Lower lobe of right lung (tissue), 2 donors: ENCODE data around the gene STEAP1B. TPM values are rescaled to one million over a fixed set of nuclear protein-coding genes. Genes with fewer than 3 reads are reported as not detected.

Experiments
- ATAC-seq, 2 donors: fragments of 200-7000 bp; cut with Tn5 transposase; one replicate each; pipeline ENCODE4 v1.9.1; 2020 to 2022; ENCODE audit warnings: mild to moderate bottlenecking in 2 of 2, moderate library complexity in 2 of 2
- DNase-seq: peaks from one replicate; pipeline ENCODE4 v3.0.0-alpha.2; 2020
- H3K27ac ChIP-seq: fragments of 200-600 bp; one replicate; pipeline ENCODE4 v1.8.0; 2022
- H3K27me3 ChIP-seq: fragments of 200-600 bp; one replicate; pipeline ENCODE4 v1.8.0; 2022; ENCODE audit warnings: low read depth
- H3K36me3 ChIP-seq: fragments of 200-600 bp; one replicate; pipeline ENCODE4 v1.8.0; 2022; ENCODE audit warnings: mild to moderate bottlenecking
- H3K4me1 ChIP-seq: fragments of 200-600 bp; one replicate; pipeline ENCODE4 v1.8.0; 2022
- H3K4me3 ChIP-seq: fragments of 200-600 bp; one replicate; pipeline ENCODE4 v1.8.0; 2022; ENCODE audit warnings: mild to moderate bottlenecking
- H3K9me3 ChIP-seq: fragments of 200-600 bp; one replicate; pipeline ENCODE4 v1.8.0; 2022
- intact Hi-C: fragments of 100-400 bp; cut with DNase I; formaldehyde crosslinking; loops from one replicate; pipeline ENCODE4 v1.11.0; 2022
- total RNA-seq: library from RNA; stranded (reverse); fragmentation: NEBNext Ultra II Directional; extraction: Animal tissue kit (Norgen Biotek cat#: 25700); gene quantifications from one replicate; pipeline ENCODE4 v1.2.1, GENCODE V29; 2021
- TF ChIP-seq, protein P1 (sequence below): fragments of 200-600 bp; IDR thresholded peaks from one replicate; pipeline ENCODE4 v1.8.0; 2022; ENCODE audit warnings: antibody characterized with exemption, mild to moderate bottlenecking
- donor health status: DM: no; HTN: yes; CAD: no; lungs with severe emphysema.

STEAP1B gene
- total RNA-seq, 1 donor from 2014 or later = 1.5 TPM

DNA sequence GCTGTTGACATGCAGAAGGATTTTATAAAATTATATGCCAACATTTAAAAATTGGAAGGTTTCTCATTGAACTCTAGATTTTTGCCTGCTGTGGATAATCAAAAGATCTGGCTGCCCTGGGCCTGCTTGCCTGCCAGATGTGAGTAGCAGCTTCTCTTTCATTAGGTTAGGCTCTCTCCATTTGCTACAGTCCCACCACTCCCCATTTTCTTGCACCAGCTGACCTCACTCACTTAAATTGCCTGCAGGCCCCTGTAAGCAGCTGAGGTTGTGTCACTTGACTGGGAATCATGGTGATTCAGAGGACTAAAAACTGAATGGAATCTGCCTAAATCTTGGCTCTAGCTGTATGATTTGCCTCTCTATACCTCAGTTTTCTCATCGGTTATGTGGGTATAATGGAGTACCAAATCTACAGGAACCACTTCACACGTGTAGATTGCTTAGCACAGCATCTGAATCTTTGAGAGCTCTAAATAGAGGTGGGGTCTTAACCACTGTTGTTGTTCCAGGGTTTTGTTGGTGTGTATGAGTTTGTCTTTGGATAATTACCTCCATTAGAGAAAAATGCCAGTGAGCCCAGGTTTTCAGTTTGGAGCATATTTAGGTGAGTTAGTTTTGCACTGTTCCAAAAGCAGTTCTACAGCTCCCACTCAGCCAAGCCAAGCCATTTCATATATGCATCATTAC, 124.5 kb downstream of the STEAP1B start:
- DNase-seq = no peak
- no peak overlapping the region for H3K4me3 ChIP-seq
- H3K36me3 ChIP-seq = no peaks in the 10 kb centered on the region
- H3K9me3 ChIP-seq = no peaks in the 10 kb centered on the region
- H3K4me1 ChIP-seq = no peaks in the 10 kb centered on the region
- no peaks in the 10 kb centered on the region for H3K27me3 ChIP-seq
- TF ChIP-seq, protein P1, sequence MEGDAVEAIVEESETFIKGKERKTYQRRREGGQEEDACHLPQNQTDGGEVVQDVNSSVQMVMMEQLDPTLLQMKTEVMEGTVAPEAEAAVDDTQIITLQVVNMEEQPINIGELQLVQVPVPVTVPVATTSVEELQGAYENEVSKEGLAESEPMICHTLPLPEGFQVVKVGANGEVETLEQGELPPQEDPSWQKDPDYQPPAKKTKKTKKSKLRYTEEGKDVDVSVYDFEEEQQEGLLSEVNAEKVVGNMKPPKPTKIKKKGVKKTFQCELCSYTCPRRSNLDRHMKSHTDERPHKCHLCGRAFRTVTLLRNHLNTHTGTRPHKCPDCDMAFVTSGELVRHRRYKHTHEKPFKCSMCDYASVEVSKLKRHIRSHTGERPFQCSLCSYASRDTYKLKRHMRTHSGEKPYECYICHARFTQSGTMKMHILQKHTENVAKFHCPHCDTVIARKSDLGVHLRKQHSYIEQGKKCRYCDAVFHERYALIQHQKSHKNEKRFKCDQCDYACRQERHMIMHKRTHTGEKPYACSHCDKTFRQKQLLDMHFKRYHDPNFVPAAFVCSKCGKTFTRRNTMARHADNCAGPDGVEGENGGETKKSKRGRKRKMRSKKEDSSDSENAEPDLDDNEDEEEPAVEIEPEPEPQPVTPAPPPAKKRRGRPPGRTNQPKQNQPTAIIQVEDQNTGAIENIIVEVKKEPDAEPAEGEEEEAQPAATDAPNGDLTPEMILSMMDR = no peak
- no peak overlapping the region for H3K27ac ChIP-seq
- intact Hi-C loops = no loop called here
- ATAC-seq = no peak

DNA sequence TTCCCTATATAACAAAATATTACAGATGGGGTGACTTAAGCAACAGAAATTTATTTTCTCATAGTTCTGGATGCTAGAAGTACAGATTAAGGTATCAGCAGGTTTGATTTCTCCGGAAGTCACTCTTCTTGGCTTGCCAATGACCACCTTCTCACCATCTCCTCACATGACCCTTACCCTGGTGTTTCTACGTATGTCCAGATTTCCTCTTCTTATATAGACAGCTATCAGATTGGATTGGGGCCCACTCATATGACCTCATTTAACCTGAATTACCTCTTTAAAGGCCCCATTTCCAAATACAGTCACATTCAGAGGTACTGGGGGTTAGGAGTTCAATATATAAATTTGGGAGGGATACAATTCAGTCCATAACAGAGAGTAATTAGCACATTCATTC, 126.1 kb downstream of the STEAP1B start:
- Histone ChIP-seq H3K4me3 (no peak overlapping the region), H3K27me3 (no peaks in the 10 kb centered on the region), H3K36me3 (no peaks in the 10 kb centered on the region), H3K27ac (no peak overlapping the region), H3K4me1 (no peaks in the 10 kb centered on the region), H3K9me3 (no peaks in the 10 kb centered on the region)
- no peak for DNase-seq
- TF ChIP-seq, protein P1 = no peak
- no peak for ATAC-seq
- intact Hi-C loops = no loop called here

DNA sequence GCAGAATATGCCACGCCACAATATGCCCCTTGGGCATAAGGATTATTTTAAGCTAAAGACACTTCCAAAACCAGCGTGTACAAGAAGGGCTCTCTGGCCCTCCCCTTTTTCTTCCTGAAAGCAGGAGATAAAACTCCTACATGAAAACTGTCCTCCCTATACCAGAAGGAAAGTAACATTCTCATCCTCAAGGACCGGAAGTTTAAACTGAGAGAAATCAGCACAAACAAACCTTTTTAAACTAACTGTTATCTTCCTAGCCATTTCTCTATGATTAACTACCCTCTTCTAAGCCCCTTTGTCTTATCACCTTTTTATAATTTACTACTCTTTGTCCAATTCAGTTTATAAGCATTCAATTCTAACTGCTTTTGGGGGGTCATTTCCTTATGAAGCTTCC, 126.6 kb downstream of the STEAP1B start:
- H3K9me3 ChIP-seq = no peaks in the 10 kb centered on the region
- TF ChIP-seq, protein P1 = no peak
- ATAC-seq (no peak), DNase-seq (no peak)
- intact Hi-C loops = no loop called here
- no peaks in the 10 kb centered on the region for H3K27me3 ChIP-seq
- no peak overlapping the region for H3K27ac ChIP-seq
- H3K4me3 ChIP-seq = no peak overlapping the region
- no peaks in the 10 kb centered on the region for H3K4me1 ChIP-seq
- no peaks in the 10 kb centered on the region for H3K36me3 ChIP-seq

DNA sequence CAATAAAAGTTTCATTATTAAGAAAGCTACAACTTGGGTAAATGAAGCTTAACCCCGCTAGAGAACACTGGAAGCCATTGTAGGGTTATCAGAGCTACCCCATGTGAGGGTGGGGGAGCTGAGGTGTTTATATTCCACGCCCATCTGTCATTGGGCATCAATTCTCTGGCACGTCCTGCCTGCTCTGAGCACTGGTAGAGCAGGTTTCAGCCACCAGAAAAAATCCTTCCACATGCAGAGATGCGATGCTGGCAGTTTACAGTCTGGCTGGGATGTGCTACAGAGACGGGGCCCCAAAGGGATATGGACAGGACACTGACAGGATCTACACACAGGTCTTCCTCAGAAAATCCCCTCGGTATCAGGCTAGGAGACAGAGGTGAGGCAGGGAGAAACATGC, 127.1 kb downstream of the STEAP1B start:
- H3K27ac ChIP-seq = no peak overlapping the region
- intact Hi-C loops = no loop called here
- H3K4me3 ChIP-seq = no peak overlapping the region
- TF ChIP-seq, protein P1 = no peak
- H3K27me3 ChIP-seq = no peaks in the 10 kb centered on the region
- no peaks in the 10 kb centered on the region for H3K36me3 ChIP-seq
- ATAC-seq (no peak), DNase-seq (no peak)
- no peaks in the 10 kb centered on the region for H3K4me1 ChIP-seq
- H3K9me3 ChIP-seq = no peaks in the 10 kb centered on the region

DNA sequence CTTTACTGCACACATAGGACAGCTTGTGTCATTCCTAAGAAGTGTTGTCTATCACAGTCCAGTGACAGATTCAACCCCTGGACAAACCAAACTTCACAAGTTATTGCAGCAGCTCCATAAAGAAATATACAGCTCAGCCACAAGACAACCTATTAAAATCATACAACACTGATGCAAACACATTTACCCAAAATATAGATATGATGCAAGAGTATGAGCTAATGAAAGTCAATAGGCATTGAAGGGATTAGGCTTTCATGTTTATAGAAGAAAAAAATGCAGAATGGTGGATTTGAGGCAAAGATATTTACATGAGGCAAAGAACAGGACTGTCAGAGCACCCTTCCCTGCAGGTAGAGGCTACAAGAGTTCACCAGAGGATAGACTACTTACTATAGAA, 128.1 kb downstream of the STEAP1B start:
- H3K4me1 ChIP-seq = no peaks in the 10 kb centered on the region
- intact Hi-C loops = no loop called here
- H3K36me3 ChIP-seq = no peaks in the 10 kb centered on the region
- TF ChIP-seq, protein P1 = no peak
- no peaks in the 10 kb centered on the region for H3K27me3 ChIP-seq
- H3K4me3 ChIP-seq = no peak overlapping the region
- no peaks in the 10 kb centered on the region for H3K9me3 ChIP-seq
- DNase-seq = no peak
- no peak for ATAC-seq
- H3K27ac ChIP-seq = no peak overlapping the region

Other genes starting within 250 kb of the STEAP1B start
- gene RAPGEF5, start 143.0 kb downstream of the STEAP1B start, total RNA-seq = 85.1 TPM
- gene IL6, start 227.0 kb upstream of the STEAP1B start, total RNA-seq = 8.2 TPM